ENCODE measurements around the gene POTEH.
"Not testable (repeated sequence)": the region's sequence is repeated elsewhere in the genome, so short reads cannot be mapped to it uniquely, and the experiment has no call there.

GRCh38 chr22:15685641-15686040, 4.2 kb upstream of the POTEH start:
- not testable (repeated sequence) for TF ChIP-seq EZH2 (IDR thresholded peaks at IDR 0.05; ENCODE audit: borderline replicate concordance, low read depth, low read length, severe bottlenecking); CTCF (IDR thresholded peaks at IDR 0.05; ENCODE audit: extremely low read depth in 1 of 2, insufficient read depth in 1 of 2, low read depth in 1 of 2, low read length in 2 of 2); POLR2A (IDR thresholded peaks at IDR 0.05; ENCODE audit: low read depth, low read length); GATA2 (IDR thresholded peaks at IDR 0.05; ENCODE audit: insufficient read depth, insufficient read length, low read depth, low read length); FOS (IDR thresholded peaks at IDR 0.05; ENCODE audit: borderline replicate concordance, insufficient read depth, low read length); POLR2AphosphoS5 (IDR thresholded peaks at IDR 0.05; ENCODE audit: insufficient read depth, low read depth, low read length); MYC (IDR thresholded peaks at IDR 0.05; ENCODE audit: low read depth, low read length); JUN (IDR thresholded peaks at IDR 0.05; ENCODE audit: borderline replicate concordance, insufficient read depth, insufficient read length, low read depth); MAX (IDR thresholded peaks at IDR 0.05; ENCODE audit: insufficient read depth, insufficient read length)

Data from endothelial cell of umbilical vein (primary cell).